GM20000 (cell line): ENCODE results near the gene PACS1.

Source experiments
- DNase-seq: peaks from one replicate; pipeline ENCODE4 v3.0.0; 2012; ENCODE audit warnings: low spot score
- TF ChIP-seq, protein P1 (sequence below): IDR thresholded peaks from 2 replicates; pipeline ENCODE4 v1.5.1; 2012; ENCODE audit warnings: mild to moderate bottlenecking, control low read depth; ENCODE audit errors: extremely low read depth, missing control alignments

PACS1 gene

GRCh38 chr11:66151273-66151672 lies 81.2 kb downstream of the PACS1 start:
- TF ChIP-seq, protein P1, sequence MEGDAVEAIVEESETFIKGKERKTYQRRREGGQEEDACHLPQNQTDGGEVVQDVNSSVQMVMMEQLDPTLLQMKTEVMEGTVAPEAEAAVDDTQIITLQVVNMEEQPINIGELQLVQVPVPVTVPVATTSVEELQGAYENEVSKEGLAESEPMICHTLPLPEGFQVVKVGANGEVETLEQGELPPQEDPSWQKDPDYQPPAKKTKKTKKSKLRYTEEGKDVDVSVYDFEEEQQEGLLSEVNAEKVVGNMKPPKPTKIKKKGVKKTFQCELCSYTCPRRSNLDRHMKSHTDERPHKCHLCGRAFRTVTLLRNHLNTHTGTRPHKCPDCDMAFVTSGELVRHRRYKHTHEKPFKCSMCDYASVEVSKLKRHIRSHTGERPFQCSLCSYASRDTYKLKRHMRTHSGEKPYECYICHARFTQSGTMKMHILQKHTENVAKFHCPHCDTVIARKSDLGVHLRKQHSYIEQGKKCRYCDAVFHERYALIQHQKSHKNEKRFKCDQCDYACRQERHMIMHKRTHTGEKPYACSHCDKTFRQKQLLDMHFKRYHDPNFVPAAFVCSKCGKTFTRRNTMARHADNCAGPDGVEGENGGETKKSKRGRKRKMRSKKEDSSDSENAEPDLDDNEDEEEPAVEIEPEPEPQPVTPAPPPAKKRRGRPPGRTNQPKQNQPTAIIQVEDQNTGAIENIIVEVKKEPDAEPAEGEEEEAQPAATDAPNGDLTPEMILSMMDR: no peak
- no peak for DNase-seq

DNA sequence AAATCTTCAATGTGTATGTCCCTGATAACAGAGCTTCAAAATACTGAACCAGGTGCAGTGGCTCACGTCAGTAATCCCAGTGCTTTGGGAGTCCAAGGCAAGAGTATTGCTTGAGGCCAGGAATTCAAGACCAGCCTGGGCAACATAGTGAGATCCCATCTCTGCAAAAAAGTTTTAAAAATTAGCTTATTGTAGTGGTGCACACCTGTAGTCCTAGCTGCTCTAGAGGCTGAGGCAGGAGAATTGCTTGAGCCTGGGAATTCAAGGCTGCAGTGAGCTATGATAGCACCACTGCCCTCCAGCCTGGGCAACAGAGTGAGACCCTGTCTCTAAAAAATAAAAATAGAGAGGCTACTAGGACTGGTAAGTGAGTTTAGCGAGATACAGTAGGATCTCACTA lies 84.0 kb downstream of the PACS1 start:
- no peak for DNase-seq
- TF ChIP-seq, protein P1: no peak

GRCh38 chr11:66155387-66156073 lies 85.5 kb downstream of the PACS1 start:
- TF ChIP-seq, protein P1: no peak
- no peak for DNase-seq

GRCh38 chr11:66157182-66157864 lies 87.3 kb downstream of the PACS1 start:
- DNase-seq: no peak
- TF ChIP-seq, protein P1: no peak

GRCh38 chr11:66158156-66158555 lies 88.1 kb downstream of the PACS1 start:
- TF ChIP-seq, protein P1: no peak
- no peak for DNase-seq

- TF ChIP-seq, protein P1: no peak
- DNase-seq: no peak
Measured at GRCh38 chr11:66159324-66159984, 89.4 kb downstream of the PACS1 start.

GRCh38 chr11:66160709-66161108 lies 90.6 kb downstream of the PACS1 start:
- no peak for DNase-seq
- TF ChIP-seq, protein P1: no peak
